Left lung (tissue), 10 donors: ENCODE results near the gene ROPN1L. TPM values are rescaled to one million over a fixed set of nuclear protein-coding genes. Genes with fewer than 3 reads are reported as not detected.
A peak's percentile ranks its signal among the peaks of the same experiment; 100 is the strongest.

Source experiments
- ATAC-seq: fragments of 200-7000 bp; cut with Tn5 transposase; one replicate; pipeline ENCODE4 v1.9.1; 2020; ENCODE audit warnings: moderate library complexity
- DNase-seq, 4 donors: peaks; one replicate each; pipeline ENCODE4 v3.0.0-alpha.2; 2013 to 2020
- H3K27ac ChIP-seq, 2 donors: fragments of 200-600 bp; sonication (generic) in 1 of 2; one replicate each; pipeline versions ENCODE4 v1.5.0 to v1.8.0; 2020 to 2021
- H3K27me3 ChIP-seq, 2 donors: fragments of 200-600 bp; sonication (generic) in 1 of 2; one replicate each; pipeline versions ENCODE4 v1.5.0 to v1.8.0; 2020 to 2021
- H3K36me3 ChIP-seq, 2 donors: fragments of 200-600 bp; sonication (generic) in 1 of 2; one replicate each; pipeline versions ENCODE4 v1.5.0 to v1.8.0; 2020 to 2021
- H3K4me1 ChIP-seq, 2 donors: fragments of 200-600 bp; one replicate each; pipeline ENCODE4 v1.8.0; 2021
- H3K4me3 ChIP-seq, 2 donors: fragments of 200-600 bp; sonication (generic) in 1 of 2; one replicate each; pipeline versions ENCODE4 v1.5.0 to v1.8.0; 2020 to 2021; ENCODE audit warnings: mild to moderate bottlenecking in 1 of 2
- H3K9me3 ChIP-seq, 2 donors: fragments of 200-600 bp; sonication (generic) in 1 of 2; one replicate each; pipeline versions ENCODE4 v1.5.0 to v1.8.0; 2020 to 2021
- CTCF ChIP-seq, 2 donors: fragments of 200-600 bp; sonication (generic) in 1 of 2; IDR thresholded peaks; one replicate each; pipeline versions ENCODE4 v1.5.0 to v1.8.0; 2021; ENCODE audit warnings: antibody characterized with exemption in 2 of 2
- intact Hi-C, 2 donors: fragments of 100-400 bp; cut with DNase I; formaldehyde crosslinking; loops; one replicate each; pipeline versions ENCODE4 v1.11.2 to v1.14.2; 2022
- polyA plus RNA-seq, 6 donors: library from polyadenylated mRNA; unstranded; fragments of 120-200 nt; gene quantifications; one replicate each; pipeline ENCODE4 v1.2.1, GENCODE V29; 2013; ENCODE audit not compliant: insufficient read length in 6 of 6
- total RNA-seq, 2 donors: library from RNA; stranded (reverse); fragmentation: NEBNext Ultra II Directional; extraction: Animal tissue kit (Norgen Biotek cat#: 25700); gene quantifications; one replicate each; pipeline ENCODE4 v1.2.1, GENCODE V29; 2021
- donor health status: DM: no; HTN: yes; CAD: no.
- donor health status: DM: no; HTN: no; CAD: no.

ROPN1L gene
- total and polyA plus RNA-seq, 8 donors, result 0.50 to 9.5 (median 5.1) TPM

DNA sequence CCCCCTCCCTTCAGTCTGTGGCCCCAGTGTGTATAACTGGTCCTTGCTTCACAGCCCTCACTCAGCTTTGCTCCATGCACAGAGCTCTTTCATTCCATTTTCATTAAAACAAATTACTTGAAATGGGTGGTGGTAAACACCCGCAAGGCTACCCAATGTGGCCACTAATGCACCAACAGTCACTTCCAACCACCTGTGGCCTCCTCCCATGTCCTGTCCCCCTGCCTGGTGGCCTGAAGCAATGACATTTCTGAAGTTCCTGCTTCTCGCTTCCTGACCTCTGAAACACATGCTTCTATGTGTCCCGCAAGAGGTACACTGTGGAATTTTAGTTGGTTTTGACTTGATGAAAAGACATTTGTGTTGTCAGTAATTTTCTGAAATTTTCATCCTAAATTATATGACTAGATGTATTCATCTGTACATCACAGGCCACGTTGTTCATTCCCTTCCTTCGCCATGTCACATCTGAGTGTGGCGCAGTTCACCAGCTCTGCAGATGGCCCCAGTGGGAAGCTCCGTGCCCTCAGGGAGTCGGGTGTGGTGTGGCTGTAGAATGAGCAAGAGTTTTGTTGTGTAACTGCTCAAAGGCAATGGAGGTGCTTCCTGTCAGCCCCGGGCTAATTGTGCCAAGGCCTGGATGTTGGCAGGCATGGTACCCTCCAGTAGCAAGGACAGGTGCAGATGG lies 9.6 kb downstream of the ROPN1L start:
- no peak for DNase-seq
- H3K4me1 ChIP-seq, result peaks cover 5 to 59% of the 10 kb centered on the region in 2 donors

DNA sequence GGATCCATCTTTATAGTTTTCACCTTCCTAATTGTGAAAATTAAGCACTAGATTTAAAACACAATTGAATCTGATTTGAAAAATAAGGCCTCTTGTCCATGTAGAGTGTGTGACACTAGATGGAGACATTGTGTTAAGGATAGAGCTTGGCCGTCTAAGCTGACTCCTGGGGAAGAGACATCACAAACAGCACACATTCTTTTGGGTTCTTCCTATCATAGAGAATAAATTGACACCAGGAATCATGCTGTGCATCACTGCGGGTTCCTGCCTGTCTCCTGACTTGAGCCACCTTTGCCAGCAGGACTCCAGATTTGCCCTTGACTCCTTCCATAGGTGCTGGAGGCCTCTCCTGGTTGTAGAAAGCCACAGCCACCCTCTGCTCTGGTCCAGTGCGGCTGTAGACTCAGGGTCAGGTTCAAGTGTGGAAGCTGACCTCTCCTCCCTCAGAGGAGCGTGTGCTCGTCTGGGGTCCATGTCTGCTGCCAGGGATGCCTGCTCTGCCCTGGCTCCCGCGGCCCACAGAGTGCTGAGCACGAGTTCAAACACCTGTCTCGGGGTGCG lies 11.2 kb downstream of the ROPN1L start:
- ATAC-seq (peak; percentile 91), DNase-seq (peak in 2 of 4 donors; percentile 43 to 71)
- intact Hi-C loops, result no loop called here
- Histone ChIP-seq H3K27me3 (no peaks in the 10 kb centered on the region), H3K9me3 (no peaks in the 10 kb centered on the region), H3K4me1 (peaks cover 10 to 60% of the 10 kb centered on the region in 2 donors), H3K36me3 (no peaks in the 10 kb centered on the region), H3K27ac (no peak overlapping the region), H3K4me3 (no peak overlapping the region)
- peak; percentile 48 to 51 for TF ChIP-seq CTCF (IDR thresholded peaks at IDR 0.05)

More for the DNA sequence above, 9.6 kb downstream of the ROPN1L start:
- no peak for ATAC-seq
- Histone ChIP-seq H3K9me3 (no peaks in the 10 kb centered on the region), H3K36me3 (no peaks in the 10 kb centered on the region), H3K27me3 (no peaks in the 10 kb centered on the region), H3K4me3 (no peak overlapping the region), H3K27ac (peak overlapping the region in 1 of 2 donors; percentile 45)
- TF ChIP-seq CTCF (IDR thresholded peaks at IDR 0.05), result no peak
- intact Hi-C loops, result no loop called here

GRCh38 chr5:10453545-10453944 lies 11.9 kb downstream of the ROPN1L start:
- DNase-seq, result peak in 1 of 4 donors; percentile 82
- Histone ChIP-seq H3K36me3 (no peaks in the 10 kb centered on the region), H3K4me3 (no peak overlapping the region), H3K4me1 (peaks cover 12 to 60% of the 10 kb centered on the region in 2 donors), H3K27ac (no peak overlapping the region), H3K27me3 (no peaks in the 10 kb centered on the region), H3K9me3 (no peaks in the 10 kb centered on the region)
- peak; percentile 70 for ATAC-seq
- intact Hi-C loops, result no loop called here
- no peak for TF ChIP-seq CTCF (IDR thresholded peaks at IDR 0.05)

GRCh38 chr5:10454591-10455276 lies 13.1 kb downstream of the ROPN1L start:
- Histone ChIP-seq H3K36me3 (no peaks in the 10 kb centered on the region), H3K27ac (no peak overlapping the region), H3K4me3 (no peak overlapping the region), H3K4me1 (peaks cover 12 to 52% of the 10 kb centered on the region in 2 donors), H3K9me3 (no peaks in the 10 kb centered on the region), H3K27me3 (no peaks in the 10 kb centered on the region)
- no peak for ATAC-seq
- DNase-seq, result no peak
- intact Hi-C loops, result loop anchor here in 1 of 2 donors (5.0 kb wide), 1 partner anchor 173 kb away; no protein-coding TSS in a partner anchor
- no peak for TF ChIP-seq CTCF (IDR thresholded peaks at IDR 0.05)

- H3K4me1 ChIP-seq, result peaks cover 12 to 49% of the 10 kb centered on the region in 2 donors
- ATAC-seq (no peak), DNase-seq (no peak)
- H3K27ac ChIP-seq, result no peak overlapping the region
- H3K4me3 ChIP-seq, result no peak overlapping the region
- intact Hi-C loops, result loop anchor here in 1 of 2 donors (5.0 kb wide), 1 partner anchor 172 kb away; no protein-coding TSS in a partner anchor
- no peaks in the 10 kb centered on the region for H3K27me3 ChIP-seq
- H3K36me3 ChIP-seq, result no peaks in the 10 kb centered on the region
- TF ChIP-seq CTCF (IDR thresholded peaks at IDR 0.05), result no peak
- no peaks in the 10 kb centered on the region for H3K9me3 ChIP-seq
These were observed 13.6 kb downstream of the ROPN1L start for GRCh38 chr5:10455277-10455670.
